ENCODE measurements around the gene TMEM63A. TPM values are rescaled to one million over a fixed set of nuclear protein-coding genes. Genes with fewer than 3 reads are reported as not detected.
"Not testable (repeated sequence)": the region's sequence is repeated elsewhere in the genome, so short reads cannot be mapped to it uniquely, and the experiment has no call there.

Gene TMEM63A
- total RNA-seq, 4 donors from 2014 or later = 104 to 256 (median 180) TPM

DNA sequence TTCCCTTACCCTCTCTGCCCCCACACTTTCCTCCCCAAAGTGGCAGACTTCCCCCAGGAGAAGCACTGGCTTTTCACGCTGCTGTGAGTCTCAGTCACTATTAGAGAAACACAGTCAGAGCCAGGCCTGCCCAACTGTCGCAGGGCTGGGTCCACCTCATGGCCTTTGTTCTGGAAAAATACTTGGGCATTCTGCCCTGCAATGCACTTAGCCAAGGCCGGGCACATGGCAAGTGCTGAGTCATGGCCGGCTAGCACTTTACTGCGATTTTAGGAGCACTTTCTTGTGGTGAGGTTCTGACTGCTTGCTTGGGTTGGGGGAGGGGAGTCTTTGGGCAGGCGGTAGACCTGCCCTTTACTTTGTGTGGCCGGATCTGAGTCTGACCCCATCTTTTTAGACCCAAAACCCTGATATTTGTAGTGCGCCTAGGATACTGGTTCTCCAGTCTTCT lies 64.5 kb downstream of the TMEM63A start:
- intact Hi-C loops (cut with DNase I; ENCODE audit: low total_unique reads) (no loop called here), in situ Hi-C loops (cut with MboI; ENCODE audit: low pct_ligation_motif_present in 1 of 4, low pct_unique_long_range_greater_than_20kb in 1 of 4, low sequenced_read_pairs in 3 of 4) (no loop called here)
- H3K27me3 ChIP-seq = no peaks in the 10 kb centered on the region
- WGBS, 2 donors (ENCODE audit: low coverage in 1 of 2) = 36 to 100% methylated on average over 1 to 8 of the region's 8 CpGs
- no peak overlapping the region for H3K4me3 ChIP-seq
- peak overlapping the region; percentile 88 to 98 (median 94) for H3K27ac ChIP-seq
- H3K36me3 ChIP-seq = no peaks in the 10 kb centered on the region
- peaks cover 52 to 66% (median 59%) of the 10 kb centered on the region in 4 donors for H3K4me1 ChIP-seq
- TF ChIP-seq POLR2A (IDR thresholded peaks at IDR 0.05) (no peak), POLR2AphosphoS5 (IDR thresholded peaks at IDR 0.05) (peak; percentile 78 to 88 (median 79)), EP300 (IDR thresholded peaks at IDR 0.05; ENCODE audit: low read depth) (peak; percentile 36)
- TF ChIP-seq, protein P1, sequence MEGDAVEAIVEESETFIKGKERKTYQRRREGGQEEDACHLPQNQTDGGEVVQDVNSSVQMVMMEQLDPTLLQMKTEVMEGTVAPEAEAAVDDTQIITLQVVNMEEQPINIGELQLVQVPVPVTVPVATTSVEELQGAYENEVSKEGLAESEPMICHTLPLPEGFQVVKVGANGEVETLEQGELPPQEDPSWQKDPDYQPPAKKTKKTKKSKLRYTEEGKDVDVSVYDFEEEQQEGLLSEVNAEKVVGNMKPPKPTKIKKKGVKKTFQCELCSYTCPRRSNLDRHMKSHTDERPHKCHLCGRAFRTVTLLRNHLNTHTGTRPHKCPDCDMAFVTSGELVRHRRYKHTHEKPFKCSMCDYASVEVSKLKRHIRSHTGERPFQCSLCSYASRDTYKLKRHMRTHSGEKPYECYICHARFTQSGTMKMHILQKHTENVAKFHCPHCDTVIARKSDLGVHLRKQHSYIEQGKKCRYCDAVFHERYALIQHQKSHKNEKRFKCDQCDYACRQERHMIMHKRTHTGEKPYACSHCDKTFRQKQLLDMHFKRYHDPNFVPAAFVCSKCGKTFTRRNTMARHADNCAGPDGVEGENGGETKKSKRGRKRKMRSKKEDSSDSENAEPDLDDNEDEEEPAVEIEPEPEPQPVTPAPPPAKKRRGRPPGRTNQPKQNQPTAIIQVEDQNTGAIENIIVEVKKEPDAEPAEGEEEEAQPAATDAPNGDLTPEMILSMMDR (IDR thresholded peaks at IDR 0.05) = no peak
- H3K9me3 ChIP-seq = no peaks in the 10 kb centered on the region
- peak; percentile 88 for DNase-seq

DNA sequence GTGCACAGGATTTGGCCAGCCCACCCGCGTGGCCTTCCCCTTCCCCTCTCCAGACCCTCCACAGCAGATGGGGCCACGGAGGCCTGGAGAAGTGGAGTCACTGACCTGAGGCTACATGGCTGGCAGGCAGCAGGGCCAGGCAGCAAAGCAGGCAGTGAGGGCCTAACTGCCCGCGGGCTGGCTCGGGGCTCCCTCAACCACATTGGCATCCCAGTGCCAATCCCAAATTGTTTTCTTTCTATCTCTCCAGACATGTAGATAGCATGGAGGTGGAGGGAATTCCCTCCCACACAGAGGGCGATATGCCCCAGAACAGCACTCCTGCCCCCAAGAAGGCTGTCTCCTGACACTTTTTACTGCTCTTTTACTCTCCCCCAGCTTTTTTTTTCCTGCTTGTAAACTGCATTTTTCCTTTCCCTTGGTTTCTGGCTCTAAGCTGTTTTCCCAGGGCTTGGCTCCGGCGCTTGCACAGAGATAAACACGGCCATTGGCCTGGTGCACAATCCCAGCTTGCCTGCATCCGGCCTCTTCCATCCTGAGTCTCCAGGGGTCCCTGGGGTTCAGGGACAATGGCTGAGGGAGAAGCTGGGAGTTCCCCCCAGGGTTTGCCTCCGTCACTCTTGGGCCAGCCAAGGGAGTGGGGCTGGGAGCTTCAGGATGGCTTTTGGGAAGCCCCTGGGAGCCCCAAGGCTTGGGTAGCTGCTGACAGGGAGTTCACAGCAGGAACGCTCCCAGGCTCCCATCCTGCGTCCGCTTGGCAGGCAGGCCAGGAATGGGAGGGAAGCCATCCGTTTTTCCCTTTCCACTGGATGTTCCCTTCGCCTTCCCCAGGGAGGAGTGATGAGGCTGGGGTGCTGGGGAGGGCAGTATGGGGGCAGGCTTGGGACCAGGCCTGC lies 65.3 kb downstream of the TMEM63A start:
- no peaks in the 10 kb centered on the region for H3K27me3 ChIP-seq
- H3K9me3 ChIP-seq = no peaks in the 10 kb centered on the region
- TF ChIP-seq POLR2AphosphoS5 (IDR thresholded peaks at IDR 0.05) = no peak
- no peak for TF ChIP-seq POLR2A (IDR thresholded peaks at IDR 0.05)
- TF ChIP-seq, protein P1 (IDR thresholded peaks at IDR 0.05) = no peak
- TF ChIP-seq EP300 (IDR thresholded peaks at IDR 0.05; ENCODE audit: low read depth) = no peak
- intact Hi-C loops (cut with DNase I; ENCODE audit: low total_unique reads) = no loop called here
- in situ Hi-C loops (cut with MboI; ENCODE audit: low pct_ligation_motif_present in 1 of 4, low pct_unique_long_range_greater_than_20kb in 1 of 4, low sequenced_read_pairs in 3 of 4) = no loop called here
- no peaks in the 10 kb centered on the region for H3K36me3 ChIP-seq
- peaks cover 56 to 72% (median 64%) of the 10 kb centered on the region in 4 donors for H3K4me1 ChIP-seq
- no peak overlapping the region for H3K4me3 ChIP-seq
- H3K27ac ChIP-seq = peak overlapping the region; percentile 88 to 98 (median 94)
- peak; percentile 50 for DNase-seq
- WGBS, 2 donors (ENCODE audit: low coverage in 1 of 2) = 41 to 53% methylated on average over 3 to 15 of the region's 17 CpGs

DNA sequence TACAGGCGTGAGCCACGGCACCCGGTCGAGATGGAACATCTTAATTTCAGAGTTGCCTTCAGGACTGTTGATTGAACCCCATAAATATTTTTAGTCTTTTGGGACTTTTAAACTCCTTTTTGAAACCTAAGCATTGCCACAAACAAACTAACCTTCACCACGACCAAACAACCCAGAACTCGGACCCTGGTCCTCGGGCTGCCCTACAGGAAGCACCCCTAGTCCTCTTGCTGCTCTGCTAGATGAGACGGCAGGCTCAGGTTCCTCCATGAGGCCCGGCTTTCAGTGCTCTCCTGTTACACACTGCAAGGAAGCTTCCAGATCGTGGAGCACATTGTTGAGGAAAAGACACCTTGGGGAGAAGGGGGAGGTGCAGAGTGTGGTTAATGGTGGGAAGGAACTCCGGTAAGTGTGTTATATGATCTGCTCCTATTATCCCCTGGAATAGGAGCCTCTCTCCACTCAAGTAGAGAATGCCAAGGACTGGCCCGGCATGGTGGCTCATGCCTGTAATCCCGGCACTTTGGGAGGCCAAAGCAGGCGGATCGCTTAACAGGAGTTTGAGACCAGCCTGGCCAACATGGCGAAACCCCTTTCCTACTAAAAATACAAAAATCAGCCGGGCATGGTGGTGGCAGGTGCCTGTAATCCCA lies 66.5 kb downstream of the TMEM63A start:
- Histone ChIP-seq H3K4me1 (peaks cover 56 to 82% (median 72%) of the 10 kb centered on the region in 4 donors), H3K9me3 (no peaks in the 10 kb centered on the region), H3K27ac (peak overlapping the region; percentile 88 to 98 (median 94)), H3K36me3 (no peaks in the 10 kb centered on the region), H3K27me3 (no peaks in the 10 kb centered on the region), H3K4me3 (no peak overlapping the region)
- 84 to 91% methylated on average over 5 to 17 of the region's 17 CpGs for WGBS, 2 donors (ENCODE audit: low coverage in 1 of 2)
- intact Hi-C loops (cut with DNase I; ENCODE audit: low total_unique reads) = no loop called here
- in situ Hi-C loops (cut with MboI; ENCODE audit: low pct_ligation_motif_present in 1 of 4, low pct_unique_long_range_greater_than_20kb in 1 of 4, low sequenced_read_pairs in 3 of 4) = no loop called here
- no peak for DNase-seq
- TF ChIP-seq POLR2A (IDR thresholded peaks at IDR 0.05) (no peak), EP300 (IDR thresholded peaks at IDR 0.05; ENCODE audit: low read depth) (no peak), POLR2AphosphoS5 (IDR thresholded peaks at IDR 0.05) (no peak)
- TF ChIP-seq, protein P1 (IDR thresholded peaks at IDR 0.05) = no peak

DNA sequence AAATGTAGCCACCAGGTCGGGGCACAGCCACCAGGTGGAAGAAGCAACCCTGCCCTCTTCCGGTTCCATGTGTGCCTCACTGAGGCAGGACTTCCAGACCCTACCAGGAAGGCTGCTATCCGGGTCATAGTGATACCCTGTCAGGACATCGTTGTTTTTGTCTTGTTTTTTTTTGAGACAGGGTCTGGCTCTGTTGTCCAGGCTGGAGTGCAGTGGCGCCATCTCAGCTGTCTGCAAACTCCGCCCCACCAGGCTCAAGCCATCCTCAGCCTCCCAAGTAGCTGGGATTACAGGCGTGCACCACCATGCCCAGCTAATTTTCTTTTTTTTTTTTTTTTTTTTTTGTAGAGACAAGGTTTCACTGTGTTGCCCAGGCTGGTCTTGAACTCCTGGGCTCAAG lies 67.1 kb downstream of the TMEM63A start:
- WGBS, 2 donors (ENCODE audit: low coverage in 1 of 2) = 83% methylated on average over 3 to 7 of the region's 7 CpGs

More for the DNA sequence above, 67.1 kb downstream of the TMEM63A start:
- DNase-seq; H3K9me3 ChIP-seq; H3K27me3 ChIP-seq; H3K36me3 ChIP-seq; intact Hi-C loops (cut with DNase I; ENCODE audit: low total_unique reads); H3K4me3 ChIP-seq; in situ Hi-C loops (cut with MboI; ENCODE audit: low pct_ligation_motif_present in 1 of 4, low pct_unique_long_range_greater_than_20kb in 1 of 4, low sequenced_read_pairs in 3 of 4): not testable (repeated sequence)
- Histone ChIP-seq H3K4me1 (peaks cover 56 to 81% (median 71%) of the 10 kb centered on the region in 4 donors), H3K27ac (peak overlapping the region; percentile 87 to 95 (median 91))

Measured in transverse colon (tissue), 4 donors.